DND-41 (cell line): ENCODE results near the gene SLC6A11.

Experiments used
- CTCF ChIP-seq: IDR thresholded peaks from 2 replicates; pipeline ENCODE4 v1.5.1; 2012; ENCODE audit warnings: borderline replicate concordance, low read length, moderate library complexity, mild to moderate bottlenecking; ENCODE audit not compliant: poor library complexity, severe bottlenecking; ENCODE audit errors: extremely low read depth
- EZH2 ChIP-seq: IDR thresholded peaks from 3 replicates; pipeline ENCODE4 v1.6.1; 2012; ENCODE audit warnings: borderline replicate concordance, low read depth, mild to moderate bottlenecking, moderate library complexity, low read length, inconsistent platforms; ENCODE audit not compliant: severe bottlenecking

GRCh38 chr3:10957976-10958749 lies 142.1 kb downstream of the SLC6A11 start:
- TF ChIP-seq EZH2 (no peak), CTCF (no peak)
